Medulla oblongata (tissue), 1 donor: ENCODE data around the gene TSEN2.
"Not testable (repeated sequence)": the region's sequence is repeated elsewhere in the genome, so short reads cannot be mapped to it uniquely, and the experiment has no call there.

ENCODE experiments used
- DNase-seq: peaks from one replicate; pipeline ENCODE4 v3.0.0-alpha.2; 2015; ENCODE audit errors: extremely low spot score

TSEN2 gene

GRCh38 chr3:12452361-12453330 lies 31.6 kb upstream of the TSEN2 start:
- no peak for DNase-seq

DNA sequence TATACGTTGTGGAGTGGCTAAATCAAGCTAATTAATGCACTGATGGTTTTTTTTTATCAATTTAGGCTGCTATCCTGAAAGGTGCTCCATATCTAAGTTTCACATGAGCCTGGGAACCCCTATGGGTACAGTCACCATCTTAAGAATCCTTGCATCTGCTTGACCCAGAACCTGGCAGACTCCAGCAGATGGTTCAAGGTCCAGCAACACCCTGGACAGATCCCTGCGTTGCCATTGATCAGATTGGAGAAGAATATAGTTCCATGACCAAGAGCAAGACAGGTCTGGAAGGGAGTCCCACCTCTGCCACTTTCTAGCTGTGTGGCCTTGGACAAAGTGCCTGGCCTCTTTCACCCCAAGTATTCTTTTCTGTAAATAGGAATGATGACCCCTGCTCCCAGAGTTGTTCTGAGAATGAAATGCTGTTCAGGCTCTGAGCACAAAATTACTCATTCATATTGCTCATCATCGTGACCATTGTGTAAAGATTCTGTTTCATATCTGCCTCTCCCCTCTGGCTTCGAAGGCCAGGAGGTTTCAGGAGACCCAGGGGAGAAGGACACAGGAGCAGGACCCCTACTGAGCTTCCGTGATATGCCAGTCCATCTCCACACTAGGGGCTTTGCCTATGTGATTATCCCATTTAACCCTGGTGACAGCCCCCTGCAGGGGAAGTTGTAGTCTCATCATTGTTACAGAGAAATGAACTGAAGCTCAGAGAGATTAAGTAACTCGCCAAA lies 30.0 kb upstream of the TSEN2 start:
- DNase-seq: no peak

DNA sequence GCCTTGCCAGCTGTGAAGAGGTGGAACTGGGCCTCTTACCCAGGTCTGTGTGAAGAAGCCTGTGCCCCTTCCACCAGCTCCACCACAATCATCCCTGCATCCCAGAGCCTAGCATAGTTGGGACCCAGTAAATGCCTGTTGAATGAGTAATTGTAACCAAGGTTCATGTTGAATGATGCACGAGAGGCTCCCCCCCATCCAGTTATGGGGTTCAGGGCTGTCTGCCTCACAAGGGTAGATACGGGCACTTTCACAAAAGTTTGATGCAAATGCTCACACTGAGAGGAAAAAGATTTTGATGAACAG lies 29.5 kb upstream of the TSEN2 start:
- DNase-seq: no peak

- no peak for DNase-seq
Observed at GRCh38 chr3:12455740-12456139, 28.5 kb upstream of the TSEN2 start.

GRCh38 chr3:12456441-12456840 lies 27.8 kb upstream of the TSEN2 start:
- DNase-seq: no peak

- DNase-seq: not testable (repeated sequence)
Observed at GRCh38 chr3:12457380-12457779, 26.9 kb upstream of the TSEN2 start.

DNA sequence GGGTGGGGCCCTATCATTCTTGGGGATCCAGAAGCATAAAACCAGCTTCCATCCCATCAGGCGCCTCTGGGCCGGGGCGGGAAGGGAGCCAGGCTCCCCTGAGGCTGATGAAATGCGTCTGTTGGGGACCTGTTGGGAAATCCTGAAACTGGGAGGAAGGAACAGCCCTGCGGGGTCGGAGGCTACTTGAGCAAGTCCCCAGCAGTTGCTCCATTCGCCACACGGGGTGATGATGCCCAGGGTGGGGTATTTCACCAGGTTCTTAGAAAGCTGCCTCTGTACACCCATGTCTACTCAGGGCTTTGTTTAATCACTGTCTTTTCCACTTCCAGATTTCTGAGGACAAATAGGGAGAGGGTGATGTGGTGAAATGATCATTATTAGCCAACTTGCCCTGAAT lies 25.4 kb upstream of the TSEN2 start:
- DNase-seq: no peak

DNA sequence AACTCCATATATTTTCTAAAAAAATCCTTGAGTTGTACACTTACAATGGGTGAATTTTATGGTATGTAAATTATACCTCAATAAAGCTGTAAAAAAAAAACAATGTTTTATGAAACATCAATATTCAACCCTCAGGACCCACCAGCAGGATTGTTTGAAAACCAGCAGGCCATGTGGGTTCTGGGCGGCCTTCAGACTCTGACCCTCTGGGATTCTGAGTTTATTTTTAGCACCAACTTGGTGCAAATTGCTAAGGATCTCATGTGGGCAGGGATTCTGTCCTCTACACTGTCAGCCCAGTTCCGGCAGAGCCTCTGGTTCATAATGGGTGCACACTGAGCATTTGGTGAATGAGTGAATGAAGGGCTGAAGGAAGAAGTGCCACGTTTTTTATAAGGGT lies 24.2 kb upstream of the TSEN2 start:
- DNase-seq: no peak

DNA sequence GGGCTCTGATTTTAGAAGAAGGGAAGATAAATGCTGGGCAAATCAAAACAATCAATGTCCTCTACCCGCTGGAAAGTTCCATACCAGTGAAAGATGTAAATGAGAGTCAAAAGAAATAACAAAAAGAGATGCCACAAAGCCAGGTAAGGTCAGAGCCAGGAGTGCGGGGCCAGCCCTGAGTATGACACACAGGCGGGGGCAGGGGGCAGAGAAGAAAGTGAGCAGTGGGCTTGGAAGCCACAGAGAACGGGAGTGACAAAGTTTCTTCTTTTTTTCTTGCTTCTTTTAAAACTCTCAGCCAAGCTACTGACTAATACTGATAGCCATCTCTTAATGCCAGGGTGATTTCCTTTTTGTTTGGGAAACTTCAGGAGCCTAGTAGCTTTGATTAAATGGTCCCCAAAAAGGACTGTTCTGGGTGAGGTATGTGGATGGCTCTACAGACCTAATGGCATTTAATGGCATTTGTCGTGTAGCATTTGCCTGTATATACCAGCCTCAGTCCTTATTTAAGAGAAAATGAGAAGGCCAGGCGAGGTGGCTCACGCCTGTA lies 23.1 kb upstream of the TSEN2 start:
- no peak for DNase-seq

GRCh38 chr3:12462159-12462947 lies 21.9 kb upstream of the TSEN2 start:
- no peak for DNase-seq

- no peak for DNase-seq
Observed at GRCh38 chr3:12463686-12464085, 20.6 kb upstream of the TSEN2 start.

GRCh38 chr3:12464181-12464580 lies 20.1 kb upstream of the TSEN2 start:
- no peak for DNase-seq

DNA sequence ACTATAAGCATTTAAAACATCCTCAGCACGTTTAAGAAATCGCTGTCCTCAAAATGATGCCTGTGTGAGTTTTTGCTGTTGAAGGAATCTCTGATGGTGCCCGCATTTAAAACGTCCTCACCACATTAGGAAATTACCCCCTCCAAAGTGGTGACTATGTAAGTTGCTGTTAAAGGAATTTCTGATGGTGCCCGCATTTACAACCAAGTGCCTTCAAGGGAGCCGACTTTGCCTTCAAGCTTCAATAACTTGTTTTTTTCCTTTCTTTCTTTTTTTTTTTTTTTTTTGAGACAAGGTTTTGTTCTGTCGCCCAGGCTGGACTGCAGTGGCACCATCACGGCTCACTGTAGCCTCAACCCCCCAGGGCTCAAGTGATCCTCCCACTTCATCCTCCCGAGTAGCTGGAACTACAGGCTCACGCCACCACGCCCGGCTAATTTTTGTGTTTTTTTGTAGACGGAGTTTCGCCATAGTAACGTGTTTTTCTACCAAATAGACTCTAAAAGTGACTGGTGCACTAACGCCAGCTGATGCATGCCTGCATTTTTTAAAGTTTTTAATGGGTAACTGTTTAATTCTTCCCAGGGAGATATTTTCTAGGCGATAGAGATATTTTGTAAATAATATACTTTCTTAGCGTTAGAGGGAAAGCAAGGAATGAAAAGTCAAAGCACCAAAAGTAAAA lies 19.0 kb upstream of the TSEN2 start:
- no peak for DNase-seq

DNA sequence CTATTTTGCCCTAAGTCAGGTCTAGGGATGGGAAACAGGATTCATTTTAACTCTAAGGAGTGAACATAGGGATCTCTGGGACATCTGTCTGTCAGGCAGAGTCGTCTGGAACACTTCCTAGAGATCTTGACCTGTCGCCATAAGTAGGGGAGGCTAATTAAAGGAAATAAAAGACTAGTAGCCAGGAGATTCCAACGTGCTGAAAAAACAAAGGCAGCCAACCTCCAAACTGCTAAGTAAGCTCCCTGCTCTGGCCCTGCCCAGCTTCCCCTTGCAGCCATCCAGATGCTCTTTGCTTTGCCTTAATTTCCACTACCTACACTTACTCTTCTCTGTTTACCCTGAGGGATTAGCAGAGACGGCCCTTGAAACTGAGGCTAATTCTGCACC lies 18.4 kb upstream of the TSEN2 start:
- no peak for DNase-seq

DNA sequence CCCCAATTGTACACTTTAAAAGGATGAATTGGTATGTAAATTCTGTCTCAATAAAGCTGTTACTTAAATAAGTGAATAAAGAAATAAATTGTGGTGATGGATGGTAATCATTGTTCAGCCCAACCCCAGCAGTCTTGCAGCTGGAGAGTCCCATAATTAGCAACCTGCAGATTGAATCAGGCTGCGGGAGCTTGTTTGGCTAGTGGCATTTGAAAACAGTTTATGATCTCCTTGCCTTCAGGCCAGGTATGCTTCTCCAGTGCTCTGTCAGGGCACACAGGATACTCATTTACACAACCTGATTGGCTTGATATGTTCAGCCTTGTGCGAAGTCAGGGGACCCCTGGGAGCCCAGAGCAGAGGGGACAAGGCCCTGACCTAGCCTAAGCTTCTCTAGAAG lies 16.5 kb upstream of the TSEN2 start:
- DNase-seq: no peak

DNA sequence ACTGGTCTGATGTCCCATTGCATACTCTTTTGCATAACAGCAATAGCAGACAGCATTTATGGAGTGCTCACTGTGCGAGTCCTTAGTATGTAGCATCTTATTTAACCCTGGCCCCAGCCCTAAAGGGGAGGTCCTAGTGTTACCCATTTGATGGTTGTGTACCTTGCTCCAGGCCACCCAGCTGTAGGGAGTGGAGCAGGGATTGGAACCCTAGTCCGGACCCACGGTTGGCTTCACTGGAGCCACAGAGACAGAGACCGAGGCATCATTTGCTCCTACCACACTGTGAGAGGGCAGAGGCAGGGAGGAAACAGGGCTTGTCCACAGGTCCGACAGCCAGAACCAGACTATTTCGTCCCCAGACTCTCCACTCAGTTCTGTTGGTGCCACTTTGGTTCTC lies 16.0 kb upstream of the TSEN2 start:
- DNase-seq: no peak

DNA sequence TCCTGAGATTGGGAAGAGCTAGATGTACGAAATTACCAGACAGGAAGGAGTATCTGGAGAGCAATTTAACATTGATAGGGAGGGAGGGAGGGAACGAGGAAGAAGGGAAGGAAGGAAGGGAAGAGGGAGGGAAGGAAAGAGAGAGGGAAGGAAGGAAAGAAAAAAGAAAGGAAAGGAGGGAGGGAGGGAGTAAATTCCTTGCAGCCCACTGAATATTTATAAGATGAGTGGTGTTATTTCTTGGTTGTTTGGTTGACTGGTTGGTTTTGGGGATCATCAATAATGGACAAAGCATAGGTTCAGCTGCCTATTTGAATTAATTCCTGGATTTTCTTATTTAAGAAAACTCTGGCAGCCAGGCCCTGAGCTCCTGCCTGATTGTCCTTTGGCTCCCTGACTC lies 15.5 kb upstream of the TSEN2 start:
- no peak for DNase-seq

DNA sequence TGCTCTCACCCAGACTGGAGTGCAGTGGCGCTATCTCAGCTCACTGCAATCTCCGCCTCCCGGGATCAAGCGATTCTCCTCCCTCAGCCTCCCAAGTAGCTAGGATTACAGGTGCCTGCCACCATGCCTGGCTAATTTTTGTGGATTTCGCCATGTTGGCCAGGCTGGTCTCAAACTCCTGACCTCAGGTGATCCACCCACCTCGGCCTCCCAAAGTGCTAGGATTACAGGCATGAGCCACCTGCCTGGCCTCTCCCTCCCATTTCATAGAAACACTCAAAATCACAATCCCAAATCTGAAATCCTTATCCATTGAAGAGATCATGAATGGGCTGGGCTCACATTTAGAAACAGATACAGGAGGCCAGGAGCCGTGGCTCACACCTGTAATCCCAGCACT lies 15.1 kb upstream of the TSEN2 start:
- DNase-seq: not testable (repeated sequence)

- no peak for DNase-seq
Observed at GRCh38 chr3:12470111-12470510, 14.2 kb upstream of the TSEN2 start.

GRCh38 chr3:12470680-12471079 lies 13.6 kb upstream of the TSEN2 start:
- DNase-seq: no peak

DNA sequence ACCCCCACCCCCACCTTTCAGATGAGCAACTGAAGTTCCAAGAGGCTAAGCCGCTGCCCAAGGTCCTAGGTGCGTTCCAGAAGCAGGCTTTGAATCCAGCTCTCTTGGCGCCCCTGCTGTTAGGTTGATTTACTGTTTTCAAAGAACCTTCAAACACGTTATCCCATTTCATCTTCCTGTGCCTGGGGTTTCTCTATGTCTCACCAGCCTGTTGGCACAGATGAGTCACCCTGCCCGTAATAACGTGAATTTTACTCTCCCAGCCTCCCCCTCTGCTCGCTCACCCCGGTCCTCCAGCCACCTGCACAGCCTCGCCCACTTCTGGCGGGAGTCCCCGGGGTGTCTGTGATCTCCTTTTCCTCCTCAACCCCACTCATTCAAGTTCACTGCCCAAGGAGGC lies 13.0 kb upstream of the TSEN2 start:
- DNase-seq: no peak
